Activated T-helper 1 cell treated with anti-CD3 and anti-CD28 coated beads, Interleukin-12 subunit alpha, Interleukin-12 subunit beta, Interleukin-2, Interleukin-4 antibody, amounts not matched to agents 30 ng/mL and 10 ng/mL and 1 ng/mL, durations not matched to agents 14 hours and 24 hours and 36 hours (primary cell): ENCODE measurements around the gene SIRPD. TPM values are rescaled to one million over a fixed set of nuclear protein-coding genes. Genes with fewer than 3 reads are reported as not detected.
"Not testable (repeated sequence)": the region's sequence is repeated elsewhere in the genome, so short reads cannot be mapped to it uniquely, and the experiment has no call there.

ENCODE experiments used
- DNase-seq: peaks from one replicate; pipeline ENCODE4 v3.0.0; 2021; ENCODE audit warnings: low spot score
- H3K27ac Mint-ChIP-seq: one replicate; pipeline ENCODE4 v1.8.0; 2021; ENCODE audit warnings: mild to moderate bottlenecking, mixed read lengths
- H3K27me3 Mint-ChIP-seq: one replicate; pipeline ENCODE4 v1.8.0; 2022; ENCODE audit warnings: mild to moderate bottlenecking, moderate library complexity, mixed read lengths; ENCODE audit not compliant: insufficient read depth
- H3K36me3 Mint-ChIP-seq: one replicate; pipeline ENCODE4 v1.8.0; 2021; ENCODE audit warnings: low read depth, mixed read lengths
- H3K4me1 Mint-ChIP-seq: one replicate; pipeline ENCODE4 v1.8.0; 2021; ENCODE audit warnings: low read depth, mixed read lengths
- H3K4me3 Mint-ChIP-seq: one replicate; pipeline ENCODE4 v1.8.0; 2021; ENCODE audit warnings: mild to moderate bottlenecking, moderate library complexity, mixed read lengths
- H3K9me3 Mint-ChIP-seq: one replicate; pipeline ENCODE4 v1.8.0; 2021; ENCODE audit warnings: mixed read lengths
- intact Hi-C: fragments of 100-400 bp; cut with micrococcal nuclease; formaldehyde crosslinking; loops from one replicate; pipeline ENCODE4 v1.15.1; 2024
- total RNA-seq: library from RNA; stranded (reverse); gene quantifications from 2 replicates; pipeline ENCODE4 v1.2.3, GENCODE V29; 2022

The SIRPD gene
- total RNA-seq, result not detected in 2 replicates

- H3K4me3 Mint-ChIP-seq, result no peak within 1 kb of the TSS
- peaks cover 5% of the 10 kb centered on the region for H3K36me3 Mint-ChIP-seq
- intact Hi-C loops, result no loop called here
These were observed at the start of gene SIRPD for GRCh38 chr20:1557605-1558004. Gene SIRPD (minus strand): TSS chr20:1557705. CDS start chr20:1557653, 52 bp downstream.

GRCh38 chr20:1600736-1601135 lies 43.2 kb upstream of the SIRPD start:
- H3K4me3 Mint-ChIP-seq, result no peak overlapping the region
- no peaks in the 10 kb centered on the region for H3K9me3 Mint-ChIP-seq
- H3K27ac Mint-ChIP-seq, result no peak overlapping the region
- DNase-seq, result no peak
- intact Hi-C loops, result no loop called here
- no peaks in the 10 kb centered on the region for H3K27me3 Mint-ChIP-seq
- no peaks in the 10 kb centered on the region for H3K36me3 Mint-ChIP-seq
- no peaks in the 10 kb centered on the region for H3K4me1 Mint-ChIP-seq

More at GRCh38 chr20:1557605-1558004, at the start of gene SIRPD:
- H3K27me3 Mint-ChIP-seq, result peaks cover 2% of the 10 kb centered on the region
- peaks cover 28% of the 10 kb centered on the region for H3K9me3 Mint-ChIP-seq
- no peaks in the 10 kb centered on the region for H3K4me1 Mint-ChIP-seq
- H3K27ac Mint-ChIP-seq, result no peak within 1 kb of the TSS
- DNase-seq, result no peak

- H3K4me1 Mint-ChIP-seq, result no peaks in the 10 kb centered on the region
- H3K27me3 Mint-ChIP-seq, result no peaks in the 10 kb centered on the region
- H3K27ac Mint-ChIP-seq, result no peak overlapping the region
- no peak for DNase-seq
- intact Hi-C loops, result no loop called here
- no peak overlapping the region for H3K4me3 Mint-ChIP-seq
- no peaks in the 10 kb centered on the region for H3K9me3 Mint-ChIP-seq
- no peaks in the 10 kb centered on the region for H3K36me3 Mint-ChIP-seq
These were observed 37.8 kb upstream of the SIRPD start for GRCh38 chr20:1595333-1595732.

DNA sequence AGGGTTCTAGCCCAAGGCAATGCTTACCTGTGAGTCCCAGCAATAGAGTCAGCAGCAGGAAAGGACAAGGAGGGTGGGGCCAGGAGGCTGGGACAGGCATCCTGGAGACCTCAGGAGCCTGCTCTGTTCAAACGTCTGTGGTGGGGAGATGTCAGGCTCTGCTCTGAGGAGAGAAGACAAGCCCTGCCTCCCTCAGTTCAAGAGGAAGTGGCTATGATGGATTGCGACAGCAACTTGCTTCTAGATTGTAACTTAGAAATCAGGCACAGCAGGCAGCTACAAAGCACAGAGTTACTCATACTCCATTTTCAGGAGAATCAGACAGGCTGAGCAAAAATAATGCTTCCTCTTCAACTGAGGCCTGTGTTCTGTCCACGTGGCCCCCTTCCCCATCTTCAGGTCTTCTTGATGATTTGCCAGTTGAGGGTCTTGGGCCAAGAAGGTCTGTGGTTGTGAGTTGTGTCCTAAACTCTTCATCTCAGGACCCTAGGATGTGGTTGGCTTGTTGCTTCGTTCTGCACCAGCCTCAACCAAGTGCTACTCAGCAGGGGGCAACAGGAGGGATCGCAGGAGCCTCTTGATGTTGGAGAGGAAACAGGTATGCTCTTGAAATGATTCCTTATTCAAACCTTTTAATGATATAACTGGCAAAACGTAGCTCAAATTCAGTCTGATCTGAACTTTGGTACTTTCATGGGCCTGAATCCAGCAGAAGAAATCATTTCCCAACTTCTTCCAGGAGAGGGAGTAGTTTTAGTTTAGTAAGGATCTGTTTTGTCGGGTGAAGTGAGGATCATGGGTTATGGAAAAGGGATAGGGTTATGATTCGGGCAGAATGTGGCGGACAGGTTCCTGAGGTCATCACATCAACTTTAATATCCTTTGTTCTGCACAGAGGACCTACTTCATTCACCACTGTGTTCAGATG lies 31.3 kb upstream of the SIRPD start:
- no peak overlapping the region for H3K27ac Mint-ChIP-seq
- DNase-seq, result no peak
- no peaks in the 10 kb centered on the region for H3K27me3 Mint-ChIP-seq
- no peak overlapping the region for H3K4me3 Mint-ChIP-seq
- no peaks in the 10 kb centered on the region for H3K36me3 Mint-ChIP-seq
- H3K4me1 Mint-ChIP-seq, result no peaks in the 10 kb centered on the region
- H3K9me3 Mint-ChIP-seq, result no peaks in the 10 kb centered on the region
- intact Hi-C loops, result no loop called here

DNA sequence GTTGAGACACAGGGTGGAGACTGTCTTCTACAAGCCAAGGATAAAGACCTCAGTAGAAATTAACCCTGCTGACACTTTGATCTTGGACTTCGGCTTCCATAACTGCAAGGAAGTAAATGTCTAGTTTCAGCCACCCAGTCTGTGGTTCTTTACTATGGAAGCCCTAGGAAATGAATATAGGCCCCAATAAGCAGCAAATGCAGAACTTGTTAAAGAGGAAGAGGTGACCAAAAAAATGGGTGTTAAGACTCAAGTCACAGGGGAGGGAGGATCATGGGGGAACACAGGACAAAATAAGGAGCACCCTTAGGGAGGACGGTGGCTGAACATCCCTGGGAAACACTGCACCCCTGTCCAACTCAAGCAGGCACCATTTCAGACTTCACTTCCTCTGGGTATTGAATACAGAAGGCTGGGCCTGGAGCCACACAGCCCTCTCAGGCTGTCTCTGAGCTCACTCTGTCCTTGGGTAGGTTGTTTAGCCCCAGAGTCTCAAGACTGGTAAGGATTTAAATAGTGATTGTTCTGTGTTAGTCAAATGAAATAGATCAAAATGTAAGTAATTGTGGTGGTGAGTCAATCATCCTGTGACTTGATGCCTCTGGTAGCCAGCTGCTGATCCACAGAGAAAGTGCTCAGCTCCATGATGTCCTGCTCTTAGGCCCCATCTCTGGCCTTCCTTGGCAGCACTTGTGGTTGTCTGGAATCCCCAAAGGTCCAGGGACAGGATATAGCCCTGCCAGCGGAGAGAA lies 30.5 kb upstream of the SIRPD start:
- no peak overlapping the region for H3K27ac Mint-ChIP-seq
- H3K4me3 Mint-ChIP-seq, result no peak overlapping the region
- no peaks in the 10 kb centered on the region for H3K4me1 Mint-ChIP-seq
- no peaks in the 10 kb centered on the region for H3K9me3 Mint-ChIP-seq
- H3K27me3 Mint-ChIP-seq, result no peaks in the 10 kb centered on the region
- intact Hi-C loops, result no loop called here
- no peak for DNase-seq
- no peaks in the 10 kb centered on the region for H3K36me3 Mint-ChIP-seq

GRCh38 chr20:1579488-1579887 lies 22.0 kb upstream of the SIRPD start:
- H3K27ac Mint-ChIP-seq, result no peak overlapping the region
- H3K36me3 Mint-ChIP-seq, result peaks cover 4% of the 10 kb centered on the region
- H3K9me3 Mint-ChIP-seq, result no peaks in the 10 kb centered on the region
- intact Hi-C loops, result no loop called here
- H3K4me3 Mint-ChIP-seq, result no peak overlapping the region
- no peak for DNase-seq
- H3K4me1 Mint-ChIP-seq, result peaks cover 11% of the 10 kb centered on the region
- no peaks in the 10 kb centered on the region for H3K27me3 Mint-ChIP-seq

DNA sequence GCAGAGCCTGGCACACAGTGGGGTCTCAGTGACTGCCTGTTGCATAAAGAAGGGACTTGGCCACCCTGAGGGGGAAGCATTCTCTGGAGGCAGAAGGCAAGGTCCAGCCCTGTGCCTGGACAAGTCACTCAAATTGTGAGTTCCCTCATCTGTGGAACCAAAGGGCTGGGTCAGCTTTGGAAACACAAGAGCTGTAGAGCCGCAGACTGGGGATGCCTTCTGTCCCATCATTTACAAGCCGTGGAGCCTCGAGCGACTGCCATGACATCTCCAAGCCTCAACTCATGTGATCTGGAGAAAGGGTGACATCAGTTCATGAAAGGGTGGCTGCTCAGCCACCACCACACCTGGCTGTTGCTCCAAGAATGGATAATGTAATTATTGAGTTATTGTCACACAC lies 20.4 kb upstream of the SIRPD start:
- intact Hi-C loops, result no loop called here
- no peak for DNase-seq
- Mint-ChIP-seq H3K4me1 (peaks cover 11% of the 10 kb centered on the region), H3K27ac (no peak overlapping the region), H3K36me3 (peaks cover 4% of the 10 kb centered on the region), H3K9me3 (no peaks in the 10 kb centered on the region), H3K27me3 (no peaks in the 10 kb centered on the region), H3K4me3 (no peak overlapping the region)

GRCh38 chr20:1577313-1577712 lies 19.8 kb upstream of the SIRPD start:
- H3K9me3 Mint-ChIP-seq, H3K36me3 Mint-ChIP-seq, H3K4me3 Mint-ChIP-seq, DNase-seq, H3K27me3 Mint-ChIP-seq, H3K27ac Mint-ChIP-seq, intact Hi-C loops: not testable (repeated sequence)
- peaks cover 11% of the 10 kb centered on the region for H3K4me1 Mint-ChIP-seq

- H3K36me3 Mint-ChIP-seq, result peaks cover 4% of the 10 kb centered on the region
- no peaks in the 10 kb centered on the region for H3K9me3 Mint-ChIP-seq
- H3K27ac Mint-ChIP-seq, result no peak overlapping the region
- H3K4me3 Mint-ChIP-seq, result no peak overlapping the region
- H3K27me3 Mint-ChIP-seq, result no peaks in the 10 kb centered on the region
- intact Hi-C loops, result no loop called here
- peaks cover 11% of the 10 kb centered on the region for H3K4me1 Mint-ChIP-seq
- no peak for DNase-seq
These were observed 19.1 kb upstream of the SIRPD start for GRCh38 chr20:1576641-1577040.

DNA sequence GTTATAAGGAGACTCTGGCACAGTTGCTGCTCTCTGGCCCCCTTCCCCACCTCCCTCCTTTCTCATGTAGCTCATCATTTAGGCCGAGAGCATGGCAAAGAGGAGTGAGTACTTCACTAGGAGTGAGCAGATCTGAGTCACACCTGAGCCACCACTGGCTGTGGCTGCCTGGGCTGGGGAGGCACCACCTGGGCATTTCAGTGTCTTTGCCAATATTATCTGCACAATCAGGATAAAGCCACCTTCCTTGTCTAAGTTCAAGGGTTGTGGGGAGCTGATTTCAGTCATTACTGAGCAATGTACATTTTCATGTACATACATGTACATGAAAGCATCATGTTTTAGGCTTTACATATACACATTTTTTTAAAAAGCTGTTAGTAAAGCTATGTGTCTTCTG lies 18.5 kb upstream of the SIRPD start:
- H3K4me3 Mint-ChIP-seq, H3K27me3 Mint-ChIP-seq, H3K9me3 Mint-ChIP-seq, H3K36me3 Mint-ChIP-seq, intact Hi-C loops, H3K27ac Mint-ChIP-seq, DNase-seq: not testable (repeated sequence)
- H3K4me1 Mint-ChIP-seq, result peaks cover 11% of the 10 kb centered on the region

- H3K27me3 Mint-ChIP-seq, H3K4me3 Mint-ChIP-seq, H3K36me3 Mint-ChIP-seq, DNase-seq, H3K4me1 Mint-ChIP-seq, H3K9me3 Mint-ChIP-seq, intact Hi-C loops, H3K27ac Mint-ChIP-seq: not testable (repeated sequence)
These were observed 14.1 kb upstream of the SIRPD start for GRCh38 chr20:1571583-1571982.

- DNase-seq, result no peak
- no peaks in the 10 kb centered on the region for H3K27me3 Mint-ChIP-seq
- no peaks in the 10 kb centered on the region for H3K4me1 Mint-ChIP-seq
- no peak overlapping the region for H3K4me3 Mint-ChIP-seq
- intact Hi-C loops, result no loop called here
- no peak overlapping the region for H3K27ac Mint-ChIP-seq
- peaks cover 8% of the 10 kb centered on the region for H3K36me3 Mint-ChIP-seq
- H3K9me3 Mint-ChIP-seq, result peaks cover 8% of the 10 kb centered on the region
These were observed 11.9 kb upstream of the SIRPD start for GRCh38 chr20:1569415-1569881.

DNA sequence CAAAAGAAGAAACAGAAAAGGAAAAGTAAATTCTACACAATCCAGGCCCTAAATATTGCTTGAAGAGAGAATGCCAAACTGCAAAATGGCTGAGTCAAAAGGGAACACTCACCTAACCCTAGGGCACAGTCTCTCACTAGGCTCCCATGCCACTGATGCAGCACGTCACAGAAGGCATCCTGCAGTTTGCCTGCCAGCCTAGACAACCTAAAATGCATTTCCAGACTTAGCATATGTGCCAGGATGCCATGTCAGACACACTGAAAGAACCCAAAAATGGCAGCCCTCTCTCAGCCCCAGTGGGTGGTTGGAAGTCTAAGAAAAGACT lies 10.6 kb upstream of the SIRPD start:
- no peak for DNase-seq
- peaks cover 14% of the 10 kb centered on the region for H3K36me3 Mint-ChIP-seq
- H3K9me3 Mint-ChIP-seq, result peaks cover 18% of the 10 kb centered on the region
- intact Hi-C loops, result no loop called here
- no peak overlapping the region for H3K4me3 Mint-ChIP-seq
- no peaks in the 10 kb centered on the region for H3K27me3 Mint-ChIP-seq
- H3K27ac Mint-ChIP-seq, result no peak overlapping the region
- H3K4me1 Mint-ChIP-seq, result no peaks in the 10 kb centered on the region
